Hepatic stellate cell (primary cell): Measurements from ENCODE around the gene SNAI3.

Source experiments
- DNase-seq: peaks from one replicate; pipeline ENCODE4 v3.0.0; 2011; ENCODE audit warnings: low spot score

SNAI3 gene

DNA sequence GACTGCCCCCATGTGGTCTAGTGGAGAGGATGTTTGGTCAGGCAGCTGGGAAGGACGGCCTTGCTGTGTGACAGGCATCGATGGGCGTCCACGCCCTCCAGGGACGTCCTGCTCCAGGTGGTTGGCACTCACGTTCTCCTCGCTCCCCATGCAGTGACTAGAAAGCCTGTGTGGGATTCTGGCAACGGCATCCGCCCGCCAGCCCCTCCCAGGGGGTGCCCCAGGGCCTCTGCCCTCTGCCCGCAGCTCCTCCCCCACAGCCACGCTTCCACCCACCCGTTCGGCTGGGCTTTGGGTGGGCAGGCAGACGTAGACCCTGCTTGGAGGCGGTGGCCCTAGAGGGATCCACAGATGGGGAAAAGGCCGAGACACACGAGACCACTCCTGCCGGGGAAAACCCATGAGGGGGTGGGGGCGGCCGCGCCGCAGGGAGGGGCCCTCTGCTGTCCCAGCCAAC, 52.6 kb downstream of the SNAI3 start:
- DNase-seq: no peak

DNA sequence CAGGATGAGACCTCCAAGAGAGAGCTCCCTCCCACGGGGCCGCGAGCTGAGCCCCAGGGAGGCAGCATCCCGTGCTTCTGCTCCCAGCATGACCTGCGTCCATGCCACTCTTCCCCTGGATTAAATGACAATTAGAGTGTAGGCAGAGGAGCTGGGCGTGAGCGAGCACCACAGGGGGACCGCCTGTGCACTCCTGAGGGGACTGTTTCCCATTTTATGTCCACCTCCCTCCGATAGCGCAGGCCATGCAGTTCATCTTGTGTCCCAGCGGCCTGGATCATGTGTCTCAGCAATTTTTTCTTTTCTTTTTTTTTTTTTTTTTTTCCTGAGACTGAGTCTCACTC, 53.7 kb downstream of the SNAI3 start:
- DNase-seq: no peak

DNA sequence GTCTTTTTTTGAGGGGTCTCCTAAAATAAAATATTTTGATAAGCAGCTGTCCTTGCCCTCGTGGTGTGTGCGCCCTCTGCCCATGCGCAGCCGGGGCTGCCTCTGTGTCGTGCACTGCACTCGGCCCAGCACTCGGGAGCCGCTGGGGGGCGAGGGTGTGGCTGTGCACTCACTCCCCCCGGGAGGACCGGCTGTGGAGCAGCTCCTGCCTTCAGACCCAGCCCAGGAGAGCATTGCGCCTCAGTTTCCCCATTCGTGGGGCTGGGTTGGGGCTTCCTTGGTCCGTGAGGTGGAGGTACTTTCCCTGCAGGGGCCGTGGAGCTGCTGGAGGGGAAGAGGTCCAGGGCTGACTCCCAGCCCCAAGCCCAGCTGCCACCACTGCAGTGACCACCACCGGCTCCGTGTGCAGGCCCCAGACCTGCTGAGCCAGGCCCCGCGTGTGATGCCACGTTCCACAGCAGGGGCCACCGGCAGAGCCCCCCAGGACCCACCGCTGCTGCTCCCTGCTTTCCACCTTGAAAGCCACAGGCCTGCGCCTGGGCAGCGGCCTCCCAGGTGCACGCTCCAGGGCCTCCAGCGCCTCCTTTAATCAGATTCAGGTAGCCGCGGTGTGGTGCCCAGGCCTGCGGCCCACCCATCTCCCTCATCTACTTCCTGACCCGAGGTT, 54.3 kb downstream of the SNAI3 start:
- no peak for DNase-seq

GRCh38 chr16:88631384-88631783, 54.9 kb downstream of the SNAI3 start:
- DNase-seq: no peak

- no peak for DNase-seq
These were observed 55.4 kb downstream of the SNAI3 start for GRCh38 chr16:88630941-88631340.

- no peak for DNase-seq
These were observed 55.9 kb downstream of the SNAI3 start for GRCh38 chr16:88630433-88630832.

DNA sequence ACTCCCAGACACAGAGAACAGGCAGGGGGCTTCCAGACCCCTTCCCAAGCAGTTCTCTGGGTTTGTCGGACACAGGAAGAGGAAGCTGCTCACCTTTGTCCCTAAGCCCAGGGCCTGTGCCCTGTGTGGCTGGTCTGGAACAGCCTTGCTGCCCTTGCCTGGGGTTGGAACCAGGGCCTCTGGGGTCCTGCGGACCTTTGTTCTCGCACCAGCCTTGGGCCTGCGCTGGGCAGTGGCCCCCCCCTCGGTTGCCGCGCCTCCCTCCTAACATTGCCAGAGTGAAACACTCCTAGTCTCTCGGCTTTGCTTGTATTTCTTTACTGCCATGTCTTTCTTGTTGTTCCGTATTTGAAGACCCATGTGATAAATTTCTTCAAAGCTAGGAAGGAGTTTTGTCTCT, 56.5 kb downstream of the SNAI3 start:
- DNase-seq: no peak

GRCh38 chr16:88628512-88628974, 57.8 kb downstream of the SNAI3 start:
- DNase-seq: no peak
